ENCODE results near the gene UBA5. TPM values are rescaled to one million over a fixed set of nuclear protein-coding genes. Genes with fewer than 3 reads are reported as not detected.
A peak's percentile ranks its signal among the peaks of the same experiment; 100 is the strongest.

UBA5 gene
- total RNA-seq, 4 donors from 2014 or later = 24.5 to 48.2 (median 35.6) TPM

DNA sequence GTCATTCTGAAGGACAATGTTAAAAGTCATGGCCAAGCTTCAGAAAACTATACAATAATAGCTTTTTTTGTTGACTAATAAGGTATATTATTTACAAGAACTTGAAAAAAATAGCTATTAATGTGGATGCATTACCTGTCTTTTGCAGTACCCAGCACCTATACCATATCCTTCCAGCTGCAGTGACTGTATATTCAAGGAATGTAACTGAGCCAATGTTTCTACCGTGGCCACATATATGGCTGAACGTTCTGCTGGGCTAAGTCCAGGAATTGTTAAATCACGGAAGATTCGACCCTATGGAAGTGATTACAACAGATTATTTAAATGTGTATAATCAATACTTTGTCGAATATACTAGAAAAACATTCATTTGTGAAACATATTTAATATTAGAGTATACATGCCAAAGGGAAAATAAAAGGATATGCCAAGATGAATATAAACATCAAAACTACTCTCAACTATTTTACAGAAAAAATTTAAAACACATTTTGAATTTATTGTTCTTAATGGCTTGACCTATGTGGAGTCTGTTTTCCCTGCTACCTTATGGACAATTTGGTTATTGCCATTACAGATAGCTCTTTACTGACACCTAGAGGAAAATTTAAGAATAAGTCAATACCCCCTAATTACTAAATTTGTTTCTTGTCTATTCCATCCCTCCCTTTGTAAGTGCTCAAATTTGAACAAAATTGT is 18.1 kb upstream of the UBA5 start:
- 50 to 68% methylated on average over 5 of the region's 5 CpGs for WGBS, 2 donors (ENCODE audit: low coverage in 1 of 2)

DNA sequence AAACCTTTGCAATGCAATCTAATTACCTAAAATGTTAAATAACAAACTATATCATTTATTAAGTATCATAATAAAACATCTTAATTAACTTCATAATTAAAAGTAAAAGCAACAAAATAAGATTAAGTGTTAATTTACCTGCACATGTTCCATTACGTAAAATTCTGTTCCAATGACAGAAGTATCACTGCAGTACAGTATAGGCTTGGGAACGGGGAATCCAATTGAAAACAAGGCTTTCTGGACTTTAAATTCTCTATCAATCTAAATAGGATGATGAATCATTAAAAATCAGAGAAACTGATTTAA is 17.6 kb upstream of the UBA5 start:
- H3K27ac ChIP-seq = no peak overlapping the region
- H3K27me3 ChIP-seq = no peaks in the 10 kb centered on the region
- H3K9me3 ChIP-seq = no peaks in the 10 kb centered on the region
- peaks cover 10 to 52% of the 10 kb centered on the region in 2 donors for H3K36me3 ChIP-seq
- 56 to 58% methylated on average over 2 of the region's 2 CpGs for WGBS, 2 donors (ENCODE audit: low coverage in 1 of 2)
- no peak overlapping the region for H3K4me3 ChIP-seq
- no peak for ATAC-seq
- TF ChIP-seq POLR2A (IDR thresholded peaks at IDR 0.05) (no peak), POLR2AphosphoS5 (IDR thresholded peaks at IDR 0.05) (no peak), EP300 (IDR thresholded peaks at IDR 0.05) (no peak)
- TF ChIP-seq, protein P1, sequence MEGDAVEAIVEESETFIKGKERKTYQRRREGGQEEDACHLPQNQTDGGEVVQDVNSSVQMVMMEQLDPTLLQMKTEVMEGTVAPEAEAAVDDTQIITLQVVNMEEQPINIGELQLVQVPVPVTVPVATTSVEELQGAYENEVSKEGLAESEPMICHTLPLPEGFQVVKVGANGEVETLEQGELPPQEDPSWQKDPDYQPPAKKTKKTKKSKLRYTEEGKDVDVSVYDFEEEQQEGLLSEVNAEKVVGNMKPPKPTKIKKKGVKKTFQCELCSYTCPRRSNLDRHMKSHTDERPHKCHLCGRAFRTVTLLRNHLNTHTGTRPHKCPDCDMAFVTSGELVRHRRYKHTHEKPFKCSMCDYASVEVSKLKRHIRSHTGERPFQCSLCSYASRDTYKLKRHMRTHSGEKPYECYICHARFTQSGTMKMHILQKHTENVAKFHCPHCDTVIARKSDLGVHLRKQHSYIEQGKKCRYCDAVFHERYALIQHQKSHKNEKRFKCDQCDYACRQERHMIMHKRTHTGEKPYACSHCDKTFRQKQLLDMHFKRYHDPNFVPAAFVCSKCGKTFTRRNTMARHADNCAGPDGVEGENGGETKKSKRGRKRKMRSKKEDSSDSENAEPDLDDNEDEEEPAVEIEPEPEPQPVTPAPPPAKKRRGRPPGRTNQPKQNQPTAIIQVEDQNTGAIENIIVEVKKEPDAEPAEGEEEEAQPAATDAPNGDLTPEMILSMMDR (IDR thresholded peaks at IDR 0.05) = no peak
- H3K4me1 ChIP-seq = no peaks in the 10 kb centered on the region

More for the DNA sequence above, 18.1 kb upstream of the UBA5 start:
- Histone ChIP-seq H3K27ac (no peak overlapping the region), H3K4me1 (no peaks in the 10 kb centered on the region), H3K36me3 (peaks cover 11 to 57% of the 10 kb centered on the region in 2 donors), H3K4me3 (no peak overlapping the region), H3K9me3 (no peaks in the 10 kb centered on the region), H3K27me3 (no peaks in the 10 kb centered on the region)
- ATAC-seq = peak; percentile 46
- TF ChIP-seq POLR2AphosphoS5 (IDR thresholded peaks at IDR 0.05) = no peak
- no peak for TF ChIP-seq POLR2A (IDR thresholded peaks at IDR 0.05)
- no peak for TF ChIP-seq EP300 (IDR thresholded peaks at IDR 0.05)
- TF ChIP-seq, protein P1 (IDR thresholded peaks at IDR 0.05) = peak; percentile 65 to 79 (median 74)

DNA sequence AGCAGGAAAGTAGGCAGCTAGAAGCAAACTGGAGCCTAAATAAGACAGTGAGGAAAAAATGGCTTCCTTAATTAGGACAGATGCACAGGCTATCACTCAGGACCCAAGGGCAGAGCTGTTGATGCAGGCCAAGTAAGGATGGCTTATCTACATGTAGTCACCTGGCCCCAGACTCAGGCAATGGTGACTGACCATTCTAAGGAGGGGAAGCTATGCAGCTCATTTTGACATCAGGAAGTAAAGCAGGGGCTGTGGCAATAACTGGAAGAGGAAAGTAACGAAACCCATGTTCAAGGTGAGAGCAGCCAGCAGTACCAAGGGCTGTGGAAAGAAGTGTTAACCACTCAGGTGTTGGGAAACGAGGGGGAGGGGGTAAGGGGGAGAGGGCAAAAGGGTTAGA is 16.8 kb upstream of the UBA5 start:
- H3K27me3 ChIP-seq = no peaks in the 10 kb centered on the region
- TF ChIP-seq POLR2AphosphoS5 (IDR thresholded peaks at IDR 0.05) = no peak
- TF ChIP-seq POLR2A (IDR thresholded peaks at IDR 0.05) = no peak
- TF ChIP-seq, protein P1 (IDR thresholded peaks at IDR 0.05) = no peak
- no peak for TF ChIP-seq EP300 (IDR thresholded peaks at IDR 0.05)
- ATAC-seq = no peak
- H3K4me3 ChIP-seq = no peak overlapping the region
- peaks cover 5 to 43% of the 10 kb centered on the region in 2 donors for H3K36me3 ChIP-seq
- no peak overlapping the region for H3K27ac ChIP-seq
- no peaks in the 10 kb centered on the region for H3K4me1 ChIP-seq
- H3K9me3 ChIP-seq = no peaks in the 10 kb centered on the region
- WGBS, 2 donors (ENCODE audit: low coverage in 1 of 2) = 71 to 79% methylated on average over 2 of the region's 2 CpGs

DNA sequence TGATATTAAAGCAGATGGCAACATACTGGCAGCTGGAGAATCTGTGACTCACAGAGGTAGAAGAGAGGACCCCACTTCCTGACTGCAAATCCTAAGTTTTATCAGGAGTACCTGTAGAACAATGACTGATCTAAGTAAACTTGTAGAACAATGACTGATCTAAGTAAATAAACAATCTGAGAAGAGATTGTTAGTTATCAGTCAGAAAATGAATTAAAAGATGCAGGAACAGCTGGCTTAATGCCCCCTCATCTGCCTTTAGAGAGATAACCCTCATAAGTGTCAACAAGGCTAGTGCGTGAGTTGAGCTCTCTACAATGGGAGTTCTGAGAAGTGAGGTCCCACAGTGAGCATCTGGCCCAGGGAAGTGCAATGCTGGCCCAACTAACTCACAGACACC is 15.1 kb upstream of the UBA5 start:
- Histone ChIP-seq H3K36me3 (peaks cover 0 to 26% of the 10 kb centered on the region in 2 donors), H3K4me3 (no peak overlapping the region), H3K9me3 (no peaks in the 10 kb centered on the region), H3K4me1 (no peaks in the 10 kb centered on the region), H3K27me3 (no peaks in the 10 kb centered on the region), H3K27ac (no peak overlapping the region)
- no peak for ATAC-seq
- TF ChIP-seq POLR2AphosphoS5 (IDR thresholded peaks at IDR 0.05) = no peak
- TF ChIP-seq, protein P1 (IDR thresholded peaks at IDR 0.05) = no peak
- TF ChIP-seq POLR2A (IDR thresholded peaks at IDR 0.05) = no peak
- no peak for TF ChIP-seq EP300 (IDR thresholded peaks at IDR 0.05)
- WGBS, 2 donors (ENCODE audit: low coverage in 1 of 2) = 75 to 100% methylated on average over 1 of the region's 1 CpG

DNA sequence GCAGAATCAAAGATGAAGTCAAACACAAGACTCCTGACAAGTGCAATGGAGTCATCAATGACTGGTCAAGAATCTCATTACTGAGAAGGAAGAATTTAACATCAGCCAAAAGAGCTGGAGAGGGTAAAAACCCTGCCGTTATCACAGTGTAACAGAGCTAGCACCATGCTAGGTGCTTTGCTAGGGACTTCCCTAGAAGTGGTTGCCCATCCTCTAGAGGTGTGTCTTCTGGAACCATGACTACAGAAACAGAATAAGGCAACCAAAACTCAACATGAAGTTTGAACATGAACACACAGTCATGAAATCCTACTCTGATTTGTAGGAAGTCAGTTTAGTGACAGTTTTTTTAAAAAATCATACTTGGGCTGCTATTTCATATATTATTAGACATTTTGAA is 10.0 kb upstream of the UBA5 start:
- TF ChIP-seq, protein P1 (IDR thresholded peaks at IDR 0.05) = no peak
- TF ChIP-seq POLR2AphosphoS5 (IDR thresholded peaks at IDR 0.05) = no peak
- TF ChIP-seq POLR2A (IDR thresholded peaks at IDR 0.05) = no peak
- TF ChIP-seq EP300 (IDR thresholded peaks at IDR 0.05) = no peak
- 86 to 100% methylated on average over 1 of the region's 1 CpG for WGBS, 2 donors (ENCODE audit: low coverage in 1 of 2)
- Histone ChIP-seq H3K36me3 (no peaks in the 10 kb centered on the region), H3K4me1 (peaks cover 0 to 5% (median 0%) of the 10 kb centered on the region in 3 donors), H3K27me3 (no peaks in the 10 kb centered on the region), H3K27ac (no peak overlapping the region), H3K4me3 (no peak overlapping the region), H3K9me3 (no peaks in the 10 kb centered on the region)
- ATAC-seq = no peak
